T-helper 2 cell treated with Interferon-gamma antibody and Interleukin-4, amounts not matched to agents 5 μg/mL and 100 μg/mL, for 36 hours (primary cell): ENCODE data around the gene TMEM248.

ENCODE experiments used
- DNase-seq: peaks from one replicate; pipeline ENCODE4 v3.0.0; 2021; ENCODE audit warnings: low spot score
- H3K27ac Mint-ChIP-seq: one replicate; pipeline ENCODE4 v1.8.0; 2021; ENCODE audit warnings: mild to moderate bottlenecking, mixed read lengths
- H3K27me3 Mint-ChIP-seq: one replicate; pipeline ENCODE4 v1.8.0; 2021; ENCODE audit warnings: low read depth, mixed read lengths
- H3K36me3 Mint-ChIP-seq: one replicate; pipeline ENCODE4 v1.8.0; 2021; ENCODE audit warnings: low read depth, mixed read lengths
- H3K4me1 Mint-ChIP-seq: one replicate; pipeline ENCODE4 v1.8.0; 2021; ENCODE audit warnings: low read depth, mixed read lengths
- H3K4me3 Mint-ChIP-seq: one replicate; pipeline ENCODE4 v1.8.0; 2022; ENCODE audit warnings: mild to moderate bottlenecking, moderate library complexity, mixed read lengths
- H3K9me3 Mint-ChIP-seq: one replicate; pipeline ENCODE4 v1.8.0; 2021; ENCODE audit warnings: mixed read lengths

TMEM248 gene

GRCh38 chr7:66919704-66920103 is 1.3 kb upstream of the TMEM248 start:
- Mint-ChIP-seq H3K9me3 (no peaks in the 10 kb centered on the region), H3K4me1 (peaks cover 19% of the 10 kb centered on the region), H3K36me3 (peaks cover 9% of the 10 kb centered on the region), H3K27me3 (peaks cover 2% of the 10 kb centered on the region), H3K4me3 (no peak overlapping the region), H3K27ac (no peak overlapping the region)
- DNase-seq, result no peak

- peak overlapping the region; percentile 47 for H3K4me3 Mint-ChIP-seq
Observed at GRCh38 chr7:66920256-66920655, 769 bp upstream of the TMEM248 start.

GRCh38 chr7:66921396-66921917 is 432 bp downstream of the TMEM248 start:
- Mint-ChIP-seq H3K4me3 (peak overlapping the region; percentile 90), H3K36me3 (peaks cover 16% of the 10 kb centered on the region), H3K27ac (peak overlapping the region; percentile 94), H3K27me3 (peaks cover 2% of the 10 kb centered on the region), H3K9me3 (no peaks in the 10 kb centered on the region), H3K4me1 (peaks cover 21% of the 10 kb centered on the region)
- peak; percentile 13 for DNase-seq

More at GRCh38 chr7:66920256-66920655, 769 bp upstream of the TMEM248 start:
- H3K27me3 Mint-ChIP-seq, result peaks cover 2% of the 10 kb centered on the region
- no peaks in the 10 kb centered on the region for H3K9me3 Mint-ChIP-seq
- DNase-seq, result no peak
- peaks cover 11% of the 10 kb centered on the region for H3K36me3 Mint-ChIP-seq
- H3K4me1 Mint-ChIP-seq, result peaks cover 19% of the 10 kb centered on the region
- H3K27ac Mint-ChIP-seq, result no peak overlapping the region

GRCh38 chr7:66921918-66922486 is 977 bp downstream of the TMEM248 start:
- Mint-ChIP-seq H3K36me3 (peaks cover 18% of the 10 kb centered on the region), H3K9me3 (no peaks in the 10 kb centered on the region), H3K4me1 (peaks cover 22% of the 10 kb centered on the region), H3K27ac (peak overlapping the region; percentile 94), H3K27me3 (peaks cover 2% of the 10 kb centered on the region), H3K4me3 (peak overlapping the region; percentile 90)
- peak; percentile 20 for DNase-seq

DNA sequence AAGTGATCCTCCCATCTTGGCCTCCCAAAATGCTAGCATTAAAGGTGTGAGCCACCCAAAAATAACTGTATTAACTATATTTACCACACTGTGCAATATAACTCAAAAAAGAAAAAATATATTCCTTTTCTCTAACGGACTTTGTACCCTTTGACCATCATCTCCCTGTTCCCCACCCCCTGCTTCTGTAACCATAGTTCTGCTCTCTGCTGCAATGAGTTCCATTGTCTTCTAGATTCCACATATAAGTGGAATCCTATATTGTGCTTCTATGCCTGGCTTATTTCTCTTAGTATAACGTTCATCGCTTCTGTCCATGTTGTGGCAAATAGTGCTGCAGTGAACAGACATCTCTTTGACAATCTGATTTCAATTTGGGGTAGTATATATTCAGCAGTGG is 4.2 kb downstream of the TMEM248 start:
- Mint-ChIP-seq H3K4me1 (peaks cover 20% of the 10 kb centered on the region), H3K27ac (no peak overlapping the region), H3K4me3 (no peak overlapping the region), H3K27me3 (no peaks in the 10 kb centered on the region), H3K9me3 (no peaks in the 10 kb centered on the region), H3K36me3 (peaks cover 39% of the 10 kb centered on the region)
- no peak for DNase-seq

GRCh38 chr7:66927348-66927948 is 6.4 kb downstream of the TMEM248 start:
- H3K4me1 Mint-ChIP-seq, result peaks cover 17% of the 10 kb centered on the region
- H3K9me3 Mint-ChIP-seq, result no peaks in the 10 kb centered on the region
- H3K36me3 Mint-ChIP-seq, result peaks cover 33% of the 10 kb centered on the region
- H3K4me3 Mint-ChIP-seq, result no peak overlapping the region
- DNase-seq, result no peak
- no peak overlapping the region for H3K27ac Mint-ChIP-seq
- H3K27me3 Mint-ChIP-seq, result no peaks in the 10 kb centered on the region

DNA sequence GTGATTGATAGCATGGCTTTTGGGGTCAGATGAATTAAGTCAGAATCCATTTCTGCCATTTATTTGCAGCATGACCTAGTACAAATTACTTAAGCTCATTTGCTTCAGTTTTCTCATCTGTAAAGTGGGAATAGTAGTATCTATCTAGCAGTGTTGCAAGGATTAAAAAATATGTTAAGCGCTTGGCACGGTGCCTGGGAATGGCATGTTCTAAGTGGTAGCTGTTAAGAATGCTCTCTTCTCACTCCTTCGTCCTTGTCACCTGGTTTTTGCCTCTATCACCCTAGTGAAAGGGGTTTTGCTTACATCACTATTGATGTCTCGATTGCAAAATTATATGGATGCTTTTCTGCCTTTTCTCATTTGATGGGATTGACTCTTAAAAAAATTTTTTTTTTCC is 7.4 kb downstream of the TMEM248 start:
- peaks cover 33% of the 10 kb centered on the region for H3K36me3 Mint-ChIP-seq
- no peak for DNase-seq
- H3K9me3 Mint-ChIP-seq, result no peaks in the 10 kb centered on the region
- H3K27me3 Mint-ChIP-seq, result no peaks in the 10 kb centered on the region
- no peak overlapping the region for H3K4me3 Mint-ChIP-seq
- no peak overlapping the region for H3K27ac Mint-ChIP-seq
- peaks cover 12% of the 10 kb centered on the region for H3K4me1 Mint-ChIP-seq

- no peak for DNase-seq
- Mint-ChIP-seq H3K4me3 (no peak overlapping the region), H3K27ac (no peak overlapping the region), H3K4me1 (peaks cover 12% of the 10 kb centered on the region), H3K36me3 (peaks cover 35% of the 10 kb centered on the region), H3K27me3 (no peaks in the 10 kb centered on the region), H3K9me3 (no peaks in the 10 kb centered on the region)
Observed at GRCh38 chr7:66929165-66929564, 8.1 kb downstream of the TMEM248 start.

DNA sequence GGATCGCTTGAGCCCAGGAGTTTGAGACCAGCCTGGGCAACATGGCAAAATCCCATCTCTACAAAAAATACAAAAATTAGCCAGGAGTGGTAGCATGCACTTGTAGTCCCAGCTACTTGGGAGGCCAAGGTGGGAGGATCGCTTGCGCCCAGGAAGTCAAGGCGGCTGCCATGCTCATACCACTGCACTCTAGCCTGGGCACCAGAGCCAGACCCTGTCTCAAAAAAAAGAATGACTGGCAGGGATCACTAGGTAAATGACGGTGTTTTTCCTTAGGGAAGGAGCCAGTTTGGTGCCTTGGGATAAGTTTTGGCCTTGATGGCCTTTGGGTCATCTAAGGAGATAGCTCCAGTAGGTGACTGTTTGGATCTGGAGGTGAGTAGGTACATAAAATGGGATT is 8.9 kb downstream of the TMEM248 start:
- no peaks in the 10 kb centered on the region for H3K9me3 Mint-ChIP-seq
- H3K4me3 Mint-ChIP-seq, result no peak overlapping the region
- H3K27ac Mint-ChIP-seq, result no peak overlapping the region
- H3K27me3 Mint-ChIP-seq, result no peaks in the 10 kb centered on the region
- H3K4me1 Mint-ChIP-seq, result peaks cover 14% of the 10 kb centered on the region
- DNase-seq, result no peak
- H3K36me3 Mint-ChIP-seq, result peaks cover 38% of the 10 kb centered on the region

GRCh38 chr7:66930341-66930740 is 9.3 kb downstream of the TMEM248 start:
- no peaks in the 10 kb centered on the region for H3K9me3 Mint-ChIP-seq
- H3K27me3 Mint-ChIP-seq, result no peaks in the 10 kb centered on the region
- peaks cover 14% of the 10 kb centered on the region for H3K4me1 Mint-ChIP-seq
- H3K36me3 Mint-ChIP-seq, result peaks cover 35% of the 10 kb centered on the region
- no peak overlapping the region for H3K4me3 Mint-ChIP-seq
- DNase-seq, result no peak
- no peak overlapping the region for H3K27ac Mint-ChIP-seq

GRCh38 chr7:66933469-66933868 is 12.4 kb downstream of the TMEM248 start:
- no peaks in the 10 kb centered on the region for H3K27me3 Mint-ChIP-seq
- peaks cover 26% of the 10 kb centered on the region for H3K4me1 Mint-ChIP-seq
- peaks cover 44% of the 10 kb centered on the region for H3K36me3 Mint-ChIP-seq
- DNase-seq, result no peak
- no peak overlapping the region for H3K27ac Mint-ChIP-seq
- H3K4me3 Mint-ChIP-seq, result no peak overlapping the region
- no peaks in the 10 kb centered on the region for H3K9me3 Mint-ChIP-seq

GRCh38 chr7:66937940-66938339 is 16.9 kb downstream of the TMEM248 start:
- Mint-ChIP-seq H3K27me3 (no peaks in the 10 kb centered on the region), H3K9me3 (no peaks in the 10 kb centered on the region), H3K4me3 (no peak overlapping the region), H3K4me1 (peaks cover 29% of the 10 kb centered on the region), H3K36me3 (peaks cover 43% of the 10 kb centered on the region), H3K27ac (no peak overlapping the region)
- no peak for DNase-seq

- Mint-ChIP-seq H3K4me3 (no peak overlapping the region), H3K4me1 (peaks cover 25% of the 10 kb centered on the region), H3K36me3 (peaks cover 48% of the 10 kb centered on the region), H3K9me3 (no peaks in the 10 kb centered on the region), H3K27ac (no peak overlapping the region), H3K27me3 (no peaks in the 10 kb centered on the region)
- no peak for DNase-seq
Observed at GRCh38 chr7:66939325-66939724, 18.3 kb downstream of the TMEM248 start.

- Mint-ChIP-seq H3K27me3 (no peaks in the 10 kb centered on the region), H3K9me3 (no peaks in the 10 kb centered on the region), H3K4me1 (no peaks in the 10 kb centered on the region), H3K36me3 (peaks cover 53% of the 10 kb centered on the region), H3K27ac (no peak overlapping the region), H3K4me3 (no peak overlapping the region)
- no peak for DNase-seq
Observed at GRCh38 chr7:66946545-66946944, 25.5 kb downstream of the TMEM248 start.
